GM19455 (cell line): ENCODE data around the gene ABO.
"Not testable (repeated sequence)": the region's sequence is repeated elsewhere in the genome, so short reads cannot be mapped to it uniquely, and the experiment has no call there.

Experiments
- ATAC-seq: cut with Tn5 transposase; IDR thresholded peaks from one replicate; pipeline ENCODE4 v1.9.1; 2021; ENCODE audit not compliant: unreplicated experiment

The ABO gene

GRCh38 chr9:133205996-133206931 is 68.7 kb downstream of the ABO start:
- ATAC-seq, result no peak

- ATAC-seq, result not testable (repeated sequence)
These were observed 69.5 kb downstream of the ABO start for GRCh38 chr9:133205481-133205887.
